ENCODE measurements around the gene CCDC154. TPM values are rescaled to one million over a fixed set of nuclear protein-coding genes. Genes with fewer than 3 reads are reported as not detected.

Gene CCDC154
- total and polyA plus RNA-seq, 2 experiments from 2014 or later: 0.49 to 1.5 TPM

GRCh38 chr16:1465567-1465915, 21.2 kb upstream of the CCDC154 start:
- Histone ChIP-seq H3K9me3 (ENCODE audit: low read depth) (no peaks in the 10 kb centered on the region), H3K36me3 (no peaks in the 10 kb centered on the region), H3K4me3 (no peak overlapping the region), H3K27ac (no peak overlapping the region), H3K27me3 (no peaks in the 10 kb centered on the region), H3K4me1 (ENCODE audit: low read depth) (no peaks in the 10 kb centered on the region)
- DNase-seq (ENCODE audit: low read depth in 1 of 2, low spot score in 1 of 2): no peak
- TF ChIP-seq CTCF (IDR thresholded peaks at IDR 0.05; ENCODE audit: low read depth, low read length): no peak

- Histone ChIP-seq H3K4me1 (ENCODE audit: low read depth) (no peaks in the 10 kb centered on the region), H3K9me3 (ENCODE audit: low read depth) (no peaks in the 10 kb centered on the region), H3K4me3 (no peak overlapping the region), H3K27me3 (no peaks in the 10 kb centered on the region), H3K27ac (no peak overlapping the region), H3K36me3 (no peaks in the 10 kb centered on the region)
- no peak for DNase-seq (ENCODE audit: low read depth in 1 of 2, low spot score in 1 of 2)
- TF ChIP-seq CTCF (IDR thresholded peaks at IDR 0.05; ENCODE audit: low read depth, low read length): no peak
Measured at GRCh38 chr16:1464894-1465566, 20.7 kb upstream of the CCDC154 start.

GRCh38 chr16:1464196-1464893, 20.0 kb upstream of the CCDC154 start:
- no peak overlapping the region for H3K27ac ChIP-seq
- H3K9me3 ChIP-seq (ENCODE audit: low read depth): no peaks in the 10 kb centered on the region
- DNase-seq (ENCODE audit: low read depth in 1 of 2, low spot score in 1 of 2): no peak
- no peak for TF ChIP-seq CTCF (IDR thresholded peaks at IDR 0.05; ENCODE audit: low read depth, low read length)
- H3K27me3 ChIP-seq: no peaks in the 10 kb centered on the region
- H3K4me1 ChIP-seq (ENCODE audit: low read depth): no peaks in the 10 kb centered on the region
- no peaks in the 10 kb centered on the region for H3K36me3 ChIP-seq
- H3K4me3 ChIP-seq: no peak overlapping the region

GRCh38 chr16:1461146-1461545, 16.8 kb upstream of the CCDC154 start:
- H3K4me3 ChIP-seq: no peak overlapping the region
- H3K4me1 ChIP-seq (ENCODE audit: low read depth): no peaks in the 10 kb centered on the region
- TF ChIP-seq CTCF (IDR thresholded peaks at IDR 0.05; ENCODE audit: low read depth, low read length): no peak
- no peak overlapping the region for H3K27ac ChIP-seq
- H3K9me3 ChIP-seq (ENCODE audit: low read depth): no peaks in the 10 kb centered on the region
- H3K36me3 ChIP-seq: no peaks in the 10 kb centered on the region
- no peak for DNase-seq (ENCODE audit: low read depth in 1 of 2, low spot score in 1 of 2)
- H3K27me3 ChIP-seq: no peaks in the 10 kb centered on the region

GRCh38 chr16:1460602-1461138, 16.3 kb upstream of the CCDC154 start:
- no peaks in the 10 kb centered on the region for H3K36me3 ChIP-seq
- DNase-seq (ENCODE audit: low read depth in 1 of 2, low spot score in 1 of 2): no peak
- no peaks in the 10 kb centered on the region for H3K9me3 ChIP-seq (ENCODE audit: low read depth)
- H3K4me3 ChIP-seq: no peak overlapping the region
- no peaks in the 10 kb centered on the region for H3K27me3 ChIP-seq
- H3K27ac ChIP-seq: no peak overlapping the region
- no peaks in the 10 kb centered on the region for H3K4me1 ChIP-seq (ENCODE audit: low read depth)
- TF ChIP-seq CTCF (IDR thresholded peaks at IDR 0.05; ENCODE audit: low read depth, low read length): no peak

Measured in cardiac muscle cell (in vitro differentiated cells and primary cell).